ENCODE measurements around the gene USP24.

- TF ChIP-seq, protein P1, sequence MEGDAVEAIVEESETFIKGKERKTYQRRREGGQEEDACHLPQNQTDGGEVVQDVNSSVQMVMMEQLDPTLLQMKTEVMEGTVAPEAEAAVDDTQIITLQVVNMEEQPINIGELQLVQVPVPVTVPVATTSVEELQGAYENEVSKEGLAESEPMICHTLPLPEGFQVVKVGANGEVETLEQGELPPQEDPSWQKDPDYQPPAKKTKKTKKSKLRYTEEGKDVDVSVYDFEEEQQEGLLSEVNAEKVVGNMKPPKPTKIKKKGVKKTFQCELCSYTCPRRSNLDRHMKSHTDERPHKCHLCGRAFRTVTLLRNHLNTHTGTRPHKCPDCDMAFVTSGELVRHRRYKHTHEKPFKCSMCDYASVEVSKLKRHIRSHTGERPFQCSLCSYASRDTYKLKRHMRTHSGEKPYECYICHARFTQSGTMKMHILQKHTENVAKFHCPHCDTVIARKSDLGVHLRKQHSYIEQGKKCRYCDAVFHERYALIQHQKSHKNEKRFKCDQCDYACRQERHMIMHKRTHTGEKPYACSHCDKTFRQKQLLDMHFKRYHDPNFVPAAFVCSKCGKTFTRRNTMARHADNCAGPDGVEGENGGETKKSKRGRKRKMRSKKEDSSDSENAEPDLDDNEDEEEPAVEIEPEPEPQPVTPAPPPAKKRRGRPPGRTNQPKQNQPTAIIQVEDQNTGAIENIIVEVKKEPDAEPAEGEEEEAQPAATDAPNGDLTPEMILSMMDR (IDR thresholded peaks at IDR 0.05; ENCODE audit: low read depth, low read length, poor library complexity, severe bottlenecking), result no peak
- TF ChIP-seq EZH2phosphoT487 (IDR thresholded peaks at IDR 0.05; ENCODE audit: borderline replicate concordance, low read length), result no peak
Observed at GRCh38 chr1:55060133-55060999, 154.8 kb downstream of the USP24 start.

Measured in DOHH2 (cell line).